22Rv1 (cell line): ENCODE measurements around the gene KYNU.
"Not testable (repeated sequence)": the region's sequence is repeated elsewhere in the genome, so short reads cannot be mapped to it uniquely, and the experiment has no call there.

Source experiments
- H3K27ac ChIP-seq: fragments of 450-650 bp; 2 replicates; pipeline ENCODE4 v1.5.1; 2017
- CTCF ChIP-seq: fragments of 450-650 bp; IDR thresholded peaks from 2 replicates; pipeline ENCODE4 v1.5.1; 2017; ENCODE audit warnings: mild to moderate bottlenecking
- ZFX ChIP-seq: fragments of 450-650 bp; IDR thresholded peaks from 2 replicates; pipeline ENCODE4 v1.6.1; 2017; ENCODE audit warnings: antibody characterized with exemption, borderline replicate concordance

Gene KYNU

DNA sequence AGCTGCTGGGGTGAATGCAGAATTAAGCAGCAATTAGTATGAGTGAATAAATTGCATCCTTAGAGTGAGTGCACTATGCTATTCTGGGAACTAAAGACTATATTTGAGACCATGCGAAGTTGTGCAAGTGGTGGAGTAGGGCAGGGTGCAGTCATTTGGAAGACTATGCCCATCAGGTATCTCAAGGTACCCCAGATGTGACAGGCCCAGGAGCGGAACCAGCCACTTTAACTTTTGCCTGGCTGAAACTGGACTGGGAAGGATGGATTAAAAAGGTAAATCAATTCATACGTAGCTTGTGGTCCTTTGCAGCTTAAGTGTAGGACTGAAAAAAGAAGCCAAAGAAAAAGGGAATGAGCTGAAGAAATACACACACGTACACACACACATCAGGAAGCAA lies 1.7 kb downstream of the KYNU start:
- TF ChIP-seq ZFX (no peak), CTCF (no peak)
- H3K27ac ChIP-seq = no peak overlapping the region

- no peak overlapping the region for H3K27ac ChIP-seq
- TF ChIP-seq ZFX (no peak), CTCF (no peak)
Observed at GRCh38 chr2:142880279-142880678, 2.8 kb downstream of the KYNU start.

DNA sequence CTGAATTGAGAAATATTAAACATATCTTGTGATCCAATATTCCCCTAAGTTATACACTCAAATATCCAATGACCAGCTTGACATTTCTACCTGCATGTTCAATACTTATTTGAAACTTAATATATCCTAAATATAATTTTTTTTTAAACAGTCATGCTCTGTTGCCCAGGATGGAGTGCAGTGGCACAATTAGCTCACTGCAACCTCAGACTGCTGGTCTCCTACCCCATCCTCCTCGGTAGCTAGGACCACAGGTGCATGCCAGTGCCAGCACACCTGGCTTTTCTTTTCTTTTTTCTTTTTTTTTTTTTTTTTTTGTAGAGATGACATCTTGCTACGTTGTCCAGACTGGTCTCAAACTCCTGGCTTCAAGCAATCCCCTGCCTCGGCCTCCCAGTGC lies 4.2 kb downstream of the KYNU start:
- H3K27ac ChIP-seq = no peak overlapping the region
- TF ChIP-seq ZFX = no peak
- no peak for TF ChIP-seq CTCF

DNA sequence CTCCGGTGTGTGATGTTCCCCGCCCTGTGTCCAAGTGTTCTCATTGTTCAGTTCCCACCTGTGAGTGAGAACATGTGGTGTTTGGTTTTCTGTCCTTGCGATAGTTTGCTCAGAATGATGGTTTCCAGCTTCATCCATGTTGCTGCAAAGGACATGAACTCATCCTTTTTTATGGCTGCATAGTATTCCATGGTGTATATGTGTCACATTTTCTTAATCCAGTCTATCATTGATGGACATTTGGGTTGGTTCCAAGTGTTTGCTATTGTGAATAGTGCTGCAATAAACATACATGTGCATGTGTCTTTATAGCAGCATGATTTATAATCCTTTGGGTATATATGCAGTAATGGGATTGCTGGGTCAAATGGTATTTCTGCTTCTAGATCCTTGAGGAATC lies 5.0 kb downstream of the KYNU start:
- not testable (repeated sequence) for H3K27ac ChIP-seq

DNA sequence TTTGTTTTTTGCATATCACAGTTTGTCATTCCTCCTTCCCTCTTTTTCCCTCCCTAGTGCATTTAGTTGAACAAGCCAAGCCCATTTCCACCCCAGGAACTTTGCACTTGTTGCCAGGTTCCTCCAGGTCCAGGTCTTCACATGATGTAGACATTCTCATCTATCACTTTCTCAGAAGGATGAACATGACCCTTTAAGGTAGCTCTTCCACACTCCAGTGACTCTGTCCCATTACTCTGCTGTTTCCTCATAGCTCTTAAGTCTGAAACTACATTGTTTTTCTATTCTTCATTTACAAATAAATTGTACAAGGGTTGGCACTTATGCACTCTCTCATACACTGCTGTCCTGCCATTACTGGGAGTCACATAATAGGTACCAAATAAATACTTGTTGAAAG lies 6.1 kb downstream of the KYNU start:
- TF ChIP-seq CTCF (no peak), ZFX (no peak)

DNA sequence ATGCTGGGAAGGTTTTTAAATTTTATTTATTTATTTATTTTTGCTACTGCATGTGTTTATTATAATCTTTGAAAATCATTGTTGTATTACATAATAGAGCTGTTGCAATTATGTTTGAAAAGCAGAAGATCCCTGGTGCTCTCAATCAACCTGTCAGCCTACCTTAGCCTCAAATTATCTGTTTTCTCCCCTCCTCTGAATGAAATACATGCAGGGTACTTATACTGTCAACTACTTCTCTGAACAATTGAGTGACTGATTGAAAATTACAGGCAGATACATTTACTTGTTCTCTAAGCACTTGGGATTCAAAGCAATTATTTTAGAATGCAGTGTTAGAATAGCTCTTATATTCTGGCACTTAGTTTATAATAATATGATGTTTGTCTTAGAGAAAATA lies 8.1 kb downstream of the KYNU start:
- no peak for TF ChIP-seq CTCF

More for the DNA sequence above, 6.1 kb downstream of the KYNU start:
- H3K27ac ChIP-seq = no peak overlapping the region

DNA sequence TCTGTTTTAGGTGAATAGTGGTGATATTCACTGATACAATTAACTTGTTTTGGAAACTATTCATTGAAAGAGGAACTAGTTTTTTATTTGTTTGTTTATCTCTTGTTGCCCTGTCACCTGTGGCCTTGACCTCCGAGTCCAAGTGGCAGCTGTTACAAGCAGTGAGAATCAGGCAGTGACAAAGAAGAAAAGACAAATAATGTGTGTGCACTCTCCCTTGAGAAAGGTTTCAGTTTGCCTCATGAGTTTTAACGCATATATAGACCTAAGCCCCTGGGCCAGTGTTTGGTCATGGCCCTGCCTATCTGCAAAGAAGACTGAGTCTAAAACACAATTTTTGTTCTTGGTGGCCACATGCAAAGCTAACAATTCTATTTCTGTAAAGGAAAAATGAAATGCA lies 15.3 kb downstream of the KYNU start:
- TF ChIP-seq CTCF = no peak
- H3K27ac ChIP-seq = no peak overlapping the region

More for the DNA sequence above, 8.1 kb downstream of the KYNU start:
- no peak overlapping the region for H3K27ac ChIP-seq

GRCh38 chr2:142893241-142893640 lies 15.8 kb downstream of the KYNU start:
- no peak overlapping the region for H3K27ac ChIP-seq
- TF ChIP-seq ZFX (no peak), CTCF (no peak)
